D341Med (cell line): ENCODE measurements around the gene TCP10L.
A peak's percentile ranks its signal among the peaks of the same experiment; 100 is the strongest.
"Not testable (repeated sequence)": the region's sequence is repeated elsewhere in the genome, so short reads cannot be mapped to it uniquely, and the experiment has no call there.

Source experiments
- DNase-seq: peaks from one replicate; pipeline ENCODE4 v3.0.0; 2012; ENCODE audit warnings: low spot score

TCP10L gene

DNA sequence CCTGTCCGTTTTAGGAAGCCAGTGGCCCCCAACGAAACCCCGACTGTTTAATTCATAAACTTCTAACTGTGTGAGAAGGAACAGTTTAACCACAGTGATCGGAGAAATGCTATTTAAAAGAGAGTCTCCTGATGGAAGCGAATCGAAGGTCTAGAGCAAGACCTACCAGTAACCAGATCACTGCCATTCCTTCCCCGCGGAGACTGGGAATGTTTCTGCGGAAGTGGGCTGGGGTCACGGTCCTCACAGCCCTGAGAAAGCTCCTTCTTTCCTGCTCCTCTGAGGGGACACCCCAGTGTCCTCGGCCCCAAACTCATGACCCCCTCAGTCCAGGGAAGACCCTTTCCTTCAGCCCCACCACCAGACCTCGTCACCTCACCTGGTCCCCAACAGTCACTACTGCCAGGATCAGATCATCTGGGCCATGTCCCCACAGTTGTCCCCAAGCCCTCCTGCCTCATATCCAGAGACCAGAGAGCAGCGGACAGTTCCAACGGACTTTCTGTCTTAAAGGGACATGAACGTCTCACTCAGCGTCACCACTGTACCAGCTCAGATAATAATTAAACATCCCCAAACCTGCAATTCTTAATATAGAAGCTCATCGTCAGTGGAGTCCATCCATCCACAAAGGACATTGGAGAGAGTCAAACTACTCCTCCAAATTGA lies at the start of gene TCP10L:
Gene TCP10L (minus strand): TSS at position 482 of the 669 bp plus-strand sequence. CDS start 1,219 bp downstream, outside the sequence.
- DNase-seq: no peak

GRCh38 chr21:32626621-32627196 lies 41.4 kb upstream of the TCP10L start:
- no peak for DNase-seq

DNA sequence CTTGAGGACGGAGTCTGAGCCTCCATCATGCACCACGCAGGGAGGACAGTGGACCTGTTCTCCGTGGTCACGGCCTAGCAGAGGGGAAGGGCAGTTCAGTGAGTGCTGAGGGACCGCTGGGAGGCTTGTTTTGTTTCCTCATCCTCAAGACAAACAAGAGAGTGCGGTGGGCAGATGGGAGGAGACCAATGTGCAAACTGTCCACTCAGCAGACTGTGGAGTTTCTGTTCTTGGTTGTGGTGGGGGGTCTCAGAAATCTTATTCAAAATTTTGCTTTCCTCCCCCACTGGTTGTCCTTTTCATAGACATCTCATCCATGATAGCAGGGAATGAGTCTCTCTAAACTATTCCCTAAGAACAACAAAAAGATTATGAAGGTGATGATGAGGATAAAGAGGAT lies 32.9 kb upstream of the TCP10L start:
- not testable (repeated sequence) for DNase-seq

DNA sequence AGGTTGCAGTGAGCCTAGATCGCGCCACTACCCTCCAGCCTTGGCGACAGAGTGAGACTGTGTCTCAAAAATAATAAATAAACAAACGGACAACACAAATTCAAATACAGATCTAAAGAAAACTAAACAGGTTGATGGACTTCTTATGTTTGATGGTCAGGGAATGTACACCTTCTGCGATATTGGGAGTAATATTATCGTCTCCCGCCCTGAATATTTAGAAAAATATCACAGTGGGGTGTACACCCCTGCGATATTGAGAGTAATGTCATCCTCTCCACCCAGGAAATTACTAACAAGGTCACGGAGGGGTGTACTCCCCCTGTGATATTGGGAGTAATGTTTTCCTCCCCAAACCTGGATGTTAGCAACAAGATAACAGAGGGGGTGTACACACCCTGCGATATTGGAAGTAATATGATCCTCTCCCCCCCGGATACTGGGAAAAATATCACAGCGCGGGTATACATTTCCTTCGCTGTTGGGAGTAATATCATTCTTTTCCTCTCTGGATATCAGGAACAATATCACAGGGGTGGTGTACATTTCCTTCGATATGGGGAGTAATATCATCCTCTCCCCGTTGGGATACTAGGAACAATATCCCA lies 28.2 kb upstream of the TCP10L start:
- DNase-seq: no peak

DNA sequence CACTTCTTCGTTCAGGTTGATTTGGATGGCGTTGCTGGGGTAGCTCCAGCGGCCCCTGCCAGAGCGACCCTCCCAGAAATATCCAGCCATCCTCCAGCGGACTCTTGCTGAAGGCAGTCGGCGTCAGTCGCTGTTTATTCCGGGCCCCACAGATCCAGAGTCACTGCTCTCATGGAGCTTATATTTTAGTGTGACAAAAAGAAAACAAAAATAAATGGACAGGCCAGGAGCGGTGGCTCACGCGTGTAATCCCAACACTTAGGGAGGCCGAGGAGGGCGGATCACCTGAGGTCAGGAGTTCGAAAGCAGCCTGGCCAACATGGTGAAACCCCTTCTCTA lies 27.6 kb upstream of the TCP10L start:
- no peak for DNase-seq

DNA sequence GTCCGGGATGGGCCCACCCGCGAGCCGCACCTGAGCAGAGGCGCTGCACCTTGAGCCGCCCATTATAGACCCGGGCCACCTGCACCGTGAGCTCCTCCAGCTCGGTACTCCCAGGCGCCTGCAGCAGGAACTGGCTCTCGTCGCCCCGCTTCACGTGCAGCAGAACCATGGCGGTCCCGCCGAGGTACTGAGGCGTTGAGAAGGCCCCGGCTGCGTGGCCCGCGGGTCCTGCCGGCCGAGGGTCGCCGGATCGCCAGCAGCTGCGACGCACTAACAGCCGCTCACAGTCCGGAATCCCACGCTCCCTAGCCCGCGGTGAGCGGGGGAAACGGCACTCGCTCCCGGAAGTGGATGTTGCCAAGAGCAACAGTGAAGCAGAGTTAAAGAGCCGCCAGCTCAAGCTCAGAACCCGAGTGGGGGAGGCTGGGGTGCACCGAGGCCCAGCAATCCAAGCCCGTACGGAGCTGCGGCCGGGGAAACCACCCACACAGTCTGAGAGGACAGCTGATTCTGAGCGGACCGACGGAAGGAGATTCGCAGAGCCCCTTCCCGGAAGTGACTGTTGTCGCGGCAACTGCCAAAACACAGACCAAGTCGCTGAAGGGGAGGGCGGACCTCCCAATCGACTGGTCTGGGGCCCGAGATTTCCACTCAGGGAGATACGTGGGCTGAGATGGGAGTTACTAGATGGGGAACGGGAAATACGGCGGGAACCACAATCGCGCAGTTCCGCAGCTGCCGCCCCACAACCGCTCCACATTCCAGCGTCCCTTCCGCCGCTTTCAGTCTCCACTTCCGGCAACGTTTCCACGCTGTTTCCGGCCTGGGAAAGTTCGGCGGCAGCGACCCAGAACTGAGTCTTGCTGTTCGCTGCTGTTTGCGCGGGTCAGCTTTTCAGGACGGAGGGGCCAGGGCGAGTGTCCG lies 27.0 kb upstream of the TCP10L start, which contains the start of gene CFAP298:
Gene CFAP298 (minus strand): TSS at position 303 of the 924 bp plus-strand sequence. CDS start 134 bp downstream, at position 169.
- peak; percentile 87 for DNase-seq

- peak; percentile 70 for DNase-seq
These were observed 26.2 kb upstream of the TCP10L start for GRCh38 chr21:32611471-32611997.

DNA sequence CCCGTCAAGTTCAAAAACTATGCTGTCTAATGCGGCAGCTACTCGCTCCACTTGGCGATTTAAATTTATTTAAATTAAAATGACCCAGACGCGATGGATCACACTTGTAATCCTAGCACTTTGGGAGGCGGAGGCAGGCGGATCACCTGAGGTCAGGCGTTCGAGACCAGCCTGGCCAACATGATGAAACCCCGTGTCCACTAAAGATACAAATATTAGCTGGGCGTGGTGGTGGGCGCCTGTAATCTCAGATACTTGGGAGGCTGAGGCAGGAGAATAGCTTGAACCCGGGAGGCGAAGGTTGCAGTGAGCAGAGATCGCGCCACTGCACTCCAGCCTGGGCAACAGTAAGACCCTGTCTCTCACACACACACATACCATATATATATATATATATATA lies 25.6 kb upstream of the TCP10L start:
- DNase-seq: not testable (repeated sequence)

- no peak for DNase-seq
These were observed 23.5 kb upstream of the TCP10L start for GRCh38 chr21:32608851-32609250.

DNA sequence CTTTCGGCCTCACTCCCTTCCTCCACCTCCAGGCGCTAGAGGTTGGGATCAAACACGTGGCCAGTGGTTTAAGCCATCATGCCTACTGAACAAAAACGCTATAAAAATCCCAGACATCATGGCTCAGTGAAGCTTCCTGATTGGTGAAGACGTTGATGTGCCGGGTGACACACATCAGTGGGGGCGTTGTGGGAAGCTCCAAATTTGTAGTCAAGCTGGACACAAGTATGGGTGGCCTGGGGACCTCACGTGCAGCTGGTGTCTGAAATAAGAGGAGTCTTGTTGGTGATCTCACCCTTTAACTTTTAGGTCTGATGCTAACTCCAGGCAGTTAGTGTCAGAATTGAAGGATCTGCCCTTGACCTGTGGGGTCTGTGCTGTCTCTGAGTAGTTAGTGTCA lies 20.1 kb upstream of the TCP10L start:
- DNase-seq: no peak

DNA sequence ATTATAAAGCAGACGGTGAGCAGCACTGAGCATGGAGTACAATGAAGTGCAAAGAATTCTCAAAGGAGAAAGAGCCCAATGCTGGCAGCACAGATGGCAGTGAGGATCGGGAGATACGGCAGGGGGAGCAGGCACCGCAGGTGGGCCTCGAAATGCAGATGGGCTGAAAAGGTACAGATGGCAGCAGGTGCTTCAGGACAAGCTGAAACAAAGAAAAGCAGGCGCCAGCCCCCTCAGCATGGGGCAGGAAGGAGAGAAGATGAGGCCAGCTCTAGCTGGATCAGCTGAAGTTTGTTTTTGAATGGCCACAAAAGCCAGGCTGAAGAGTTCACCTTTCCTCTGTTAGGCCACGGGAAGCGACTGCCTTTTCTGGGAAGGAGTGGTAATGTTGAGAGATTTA lies 19.1 kb upstream of the TCP10L start:
- no peak for DNase-seq

DNA sequence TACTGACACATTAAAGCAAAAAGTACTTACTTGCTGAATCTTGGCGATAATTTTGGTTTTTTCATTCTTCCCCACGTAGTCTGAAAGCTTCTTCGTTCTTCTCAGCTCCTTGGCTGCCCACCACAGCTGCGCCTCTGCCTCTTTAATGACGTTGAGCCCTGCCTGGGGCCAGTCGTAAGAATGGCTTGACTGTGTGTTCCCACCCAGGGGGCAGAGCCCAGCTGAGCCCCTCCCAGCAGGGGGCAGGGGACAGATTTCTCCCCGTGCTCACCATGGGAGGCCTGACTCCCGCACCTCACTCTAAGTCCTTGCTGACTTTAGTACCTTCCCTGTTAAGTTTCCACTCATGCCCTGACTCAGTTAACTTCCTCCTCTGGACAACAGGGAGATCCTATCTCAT lies 17.8 kb upstream of the TCP10L start:
- DNase-seq: no peak

- DNase-seq: no peak
These were observed 16.8 kb upstream of the TCP10L start for GRCh38 chr21:32602099-32602498.

- no peak for DNase-seq
These were observed 14.2 kb upstream of the TCP10L start for GRCh38 chr21:32599526-32599925.

- no peak for DNase-seq
These were observed 13.8 kb upstream of the TCP10L start for GRCh38 chr21:32599091-32599490.

GRCh38 chr21:32597205-32597604 lies 11.9 kb upstream of the TCP10L start:
- DNase-seq: no peak

GRCh38 chr21:32595431-32595830 lies 10.1 kb upstream of the TCP10L start:
- DNase-seq: no peak

DNA sequence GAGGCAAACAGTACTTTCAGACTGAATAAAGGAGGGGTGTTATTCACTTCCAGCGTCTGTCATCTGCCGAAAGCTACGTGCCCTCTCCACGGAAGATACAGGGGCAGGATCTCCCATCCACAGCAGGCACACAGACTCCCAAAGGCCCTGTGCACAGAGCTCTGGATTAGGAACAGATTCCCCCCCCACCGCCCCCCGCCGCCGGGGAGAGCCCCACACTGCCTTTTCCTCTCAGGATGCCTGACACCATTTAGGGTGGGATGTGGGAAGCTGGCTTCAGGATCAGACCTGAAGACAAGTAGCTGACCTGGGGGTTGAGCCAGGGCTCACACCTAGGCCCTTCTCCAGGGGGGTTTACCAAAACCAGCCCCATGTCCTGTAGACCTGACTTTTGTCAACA lies 8.4 kb upstream of the TCP10L start:
- no peak for DNase-seq

DNA sequence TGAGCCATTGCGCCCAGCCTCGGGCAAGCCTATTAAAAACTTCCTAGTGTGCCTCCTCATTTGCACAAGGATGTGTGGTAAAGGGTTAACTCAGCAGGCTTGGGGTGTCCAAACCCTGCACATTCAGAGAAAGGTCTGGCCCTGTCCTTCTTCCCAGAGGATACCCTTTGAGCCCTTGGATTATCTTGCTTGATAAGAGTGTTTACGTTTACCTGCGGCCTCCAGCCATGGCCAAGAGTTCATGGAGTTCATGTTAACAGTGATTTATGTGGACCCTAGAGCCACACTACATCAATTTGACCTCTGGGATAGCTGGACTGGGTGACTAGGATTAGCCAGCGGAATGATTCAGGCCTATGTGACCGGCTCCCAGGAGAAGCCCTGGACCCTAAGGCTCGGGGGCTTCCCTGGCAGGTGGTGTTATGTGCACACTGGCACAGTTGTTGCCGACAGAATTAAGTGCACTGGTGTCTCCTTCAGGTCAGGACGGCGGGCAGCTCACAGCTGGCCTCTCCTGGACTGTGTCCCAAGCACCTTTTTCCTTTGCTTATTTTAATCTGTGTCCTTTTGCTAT lies 7.7 kb upstream of the TCP10L start:
- DNase-seq: no peak

- no peak for DNase-seq
These were observed 4.8 kb upstream of the TCP10L start for GRCh38 chr21:32590130-32590529.

- no peak for DNase-seq
These were observed 2.3 kb upstream of the TCP10L start for GRCh38 chr21:32587651-32588050.

DNA sequence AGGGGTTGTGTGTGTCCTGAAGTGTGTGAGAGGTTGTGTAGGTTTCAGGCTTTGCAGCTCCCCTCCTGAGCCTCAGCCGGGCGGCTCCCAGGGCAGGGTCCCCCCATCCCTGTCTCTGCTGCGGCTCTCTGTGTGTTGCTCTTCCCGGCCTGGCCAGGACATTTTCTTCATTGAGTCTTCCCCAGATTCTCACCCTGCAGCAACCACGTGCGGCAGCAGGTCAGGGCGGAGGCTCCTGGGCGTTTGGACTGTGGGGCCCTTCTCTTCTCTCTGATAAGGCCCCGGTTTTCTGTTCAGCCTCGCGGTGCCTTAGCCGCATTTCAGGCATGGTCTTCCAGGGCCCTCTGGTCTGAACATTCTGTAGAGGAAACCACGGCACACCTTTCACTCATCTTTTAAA lies 1.8 kb upstream of the TCP10L start:
- no peak for DNase-seq
